Measurements from ENCODE around the gene L1CAM. TPM values are rescaled to one million over a fixed set of nuclear protein-coding genes. Genes with fewer than 3 reads are reported as not detected.

The L1CAM gene
- total and polyA plus RNA-seq, 12 donors = 0.52 to 50.1 (median 7.2) TPM

- Histone ChIP-seq H3K36me3 (replicated peaks in 1 of 2) (no peaks in the 10 kb centered on the region), H3K27ac (no peak overlapping the region), H3K27me3 (peaks cover 8% of the 10 kb centered on the region), H3K4me3 (no peak overlapping the region), H3K9me3 (replicated peaks in 1 of 3) (no peaks in the 10 kb centered on the region), H3K4me1 (replicated peaks in 1 of 2) (no peaks in the 10 kb centered on the region)
- no peak for TF ChIP-seq POLR2A (IDR thresholded peaks at IDR 0.05)
- TF ChIP-seq, protein P1, sequence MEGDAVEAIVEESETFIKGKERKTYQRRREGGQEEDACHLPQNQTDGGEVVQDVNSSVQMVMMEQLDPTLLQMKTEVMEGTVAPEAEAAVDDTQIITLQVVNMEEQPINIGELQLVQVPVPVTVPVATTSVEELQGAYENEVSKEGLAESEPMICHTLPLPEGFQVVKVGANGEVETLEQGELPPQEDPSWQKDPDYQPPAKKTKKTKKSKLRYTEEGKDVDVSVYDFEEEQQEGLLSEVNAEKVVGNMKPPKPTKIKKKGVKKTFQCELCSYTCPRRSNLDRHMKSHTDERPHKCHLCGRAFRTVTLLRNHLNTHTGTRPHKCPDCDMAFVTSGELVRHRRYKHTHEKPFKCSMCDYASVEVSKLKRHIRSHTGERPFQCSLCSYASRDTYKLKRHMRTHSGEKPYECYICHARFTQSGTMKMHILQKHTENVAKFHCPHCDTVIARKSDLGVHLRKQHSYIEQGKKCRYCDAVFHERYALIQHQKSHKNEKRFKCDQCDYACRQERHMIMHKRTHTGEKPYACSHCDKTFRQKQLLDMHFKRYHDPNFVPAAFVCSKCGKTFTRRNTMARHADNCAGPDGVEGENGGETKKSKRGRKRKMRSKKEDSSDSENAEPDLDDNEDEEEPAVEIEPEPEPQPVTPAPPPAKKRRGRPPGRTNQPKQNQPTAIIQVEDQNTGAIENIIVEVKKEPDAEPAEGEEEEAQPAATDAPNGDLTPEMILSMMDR (IDR thresholded peaks at IDR 0.05) = no peak
- no peak for DNase-seq
- WGBS, 4 donors = 75 to 86% (median 80%) methylated on average over 1 to 17 of the region's 17 CpGs; no CpG with 5 or more reads in 1 of the 4 donors
- intact Hi-C loops (cut with DNase I) = no loop called here
These were observed 27.2 kb upstream of the L1CAM start for GRCh38 chrX:153913211-153913610.

DNA sequence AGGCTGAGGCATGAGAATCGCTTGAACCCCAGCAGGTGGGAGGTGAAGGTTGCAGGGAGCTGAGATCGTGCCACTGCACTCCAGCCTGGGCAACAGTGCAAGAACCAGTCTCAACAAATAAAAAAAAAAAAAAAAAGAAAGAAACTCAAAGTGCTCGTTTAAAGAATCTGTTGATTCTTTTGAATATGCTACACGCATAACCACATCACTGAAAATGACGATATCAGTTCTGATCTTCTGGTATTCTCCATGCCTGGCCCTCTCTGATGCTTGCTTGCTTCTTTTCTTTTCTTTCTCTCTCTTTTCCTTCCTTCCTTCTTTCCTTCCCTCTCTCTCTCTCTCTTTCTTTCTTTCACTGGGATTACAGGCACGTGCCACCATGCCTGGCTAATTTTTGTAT, 25.8 kb upstream of the L1CAM start:
- Histone ChIP-seq H3K9me3 (replicated peaks in 1 of 3) (no peaks in the 10 kb centered on the region), H3K36me3 (replicated peaks in 1 of 2) (no peaks in the 10 kb centered on the region), H3K27ac (no peak overlapping the region), H3K4me1 (replicated peaks in 1 of 2) (no peaks in the 10 kb centered on the region), H3K4me3 (no peak overlapping the region), H3K27me3 (peaks cover 10% of the 10 kb centered on the region)
- 82 to 86% (median 85%) methylated on average over 6 of the region's 6 CpGs for WGBS, 4 donors
- TF ChIP-seq, protein P1 (IDR thresholded peaks at IDR 0.05) = no peak
- TF ChIP-seq POLR2A (IDR thresholded peaks at IDR 0.05) = no peak
- intact Hi-C loops (cut with DNase I) = no loop called here
- no peak for DNase-seq

- Histone ChIP-seq H3K27ac (no peak overlapping the region), H3K36me3 (replicated peaks in 1 of 2) (no peaks in the 10 kb centered on the region), H3K9me3 (replicated peaks in 1 of 3) (no peaks in the 10 kb centered on the region), H3K4me1 (replicated peaks in 1 of 2) (no peaks in the 10 kb centered on the region), H3K27me3 (peaks cover 21% of the 10 kb centered on the region), H3K4me3 (no peak overlapping the region)
- no peak for DNase-seq
- intact Hi-C loops (cut with DNase I) = no loop called here
- WGBS, 4 donors = 91 to 97% (median 97%) methylated on average over 10 to 20 of the region's 22 CpGs; no CpG with 5 or more reads in 1 of the 4 donors
- TF ChIP-seq POLR2A (IDR thresholded peaks at IDR 0.05) = no peak
- TF ChIP-seq, protein P1 (IDR thresholded peaks at IDR 0.05) = no peak
These were observed 24.5 kb upstream of the L1CAM start for GRCh38 chrX:153910446-153910845.

- peaks cover 23% of the 10 kb centered on the region for H3K27me3 ChIP-seq
- DNase-seq = no peak
- no peaks in the 10 kb centered on the region for H3K4me1 ChIP-seq (replicated peaks in 1 of 2)
- intact Hi-C loops (cut with DNase I) = no loop called here
- no peaks in the 10 kb centered on the region for H3K9me3 ChIP-seq (replicated peaks in 1 of 3)
- 90 to 100% (median 93%) methylated on average over 1 to 23 of the region's 25 CpGs for WGBS, 4 donors
- TF ChIP-seq, protein P1 (IDR thresholded peaks at IDR 0.05) = no peak
- no peak for TF ChIP-seq POLR2A (IDR thresholded peaks at IDR 0.05)
- no peak overlapping the region for H3K4me3 ChIP-seq
- H3K27ac ChIP-seq = no peak overlapping the region
- no peaks in the 10 kb centered on the region for H3K36me3 ChIP-seq (replicated peaks in 1 of 2)
These were observed 24.0 kb upstream of the L1CAM start for GRCh38 chrX:153909980-153910360.

Data from adrenal gland (tissue), 12 donors.